Choroid plexus epithelial cell (primary cell): Measurements from ENCODE around the gene ENTREP3.
"Not testable (repeated sequence)": the region's sequence is repeated elsewhere in the genome, so short reads cannot be mapped to it uniquely, and the experiment has no call there.

Experiments used
- DNase-seq: peaks from one replicate; pipeline ENCODE4 v3.0.0-alpha.2; 2010; ENCODE audit warnings: low read depth
- H3K4me3 ChIP-seq: 2 replicates; pipeline ENCODE4 v1.5.1; 2011; ENCODE audit warnings: low read depth, mild to moderate bottlenecking, control low read depth, low read length, moderate library complexity
- CTCF ChIP-seq: conservative IDR thresholded peaks from 2 replicates; pipeline ENCODE4 v1.5.1; 2011; ENCODE audit warnings: low read depth, mild to moderate bottlenecking, control low read depth, inconsistent platforms, low read length, moderate library complexity

Gene ENTREP3

GRCh38 chr1:155218854-155219591, 36.3 kb downstream of the ENTREP3 start:
- peak overlapping the region; percentile 38 for H3K4me3 ChIP-seq
- peak; percentile 83 for DNase-seq
- TF ChIP-seq CTCF, result no peak

DNA sequence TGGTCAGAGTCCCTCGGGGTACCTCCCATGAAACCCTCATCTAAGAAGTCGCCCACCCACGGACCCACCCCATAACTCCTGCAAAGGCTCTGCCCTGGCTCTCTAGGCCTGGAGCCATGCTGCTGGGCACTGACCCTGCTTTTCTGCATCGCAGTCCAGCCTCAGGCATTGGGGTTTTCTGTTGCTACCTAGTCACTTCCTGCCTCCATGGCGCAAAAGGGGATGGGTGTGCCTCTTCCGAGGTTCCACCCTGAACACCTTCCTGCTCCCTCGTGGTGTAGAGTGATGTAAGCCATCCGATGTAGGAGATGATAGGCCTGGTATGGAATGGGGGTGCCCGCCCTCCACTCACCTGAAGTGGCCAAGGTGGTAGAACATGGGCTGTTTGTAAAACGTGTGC, 40.6 kb downstream of the ENTREP3 start:
- H3K4me3 ChIP-seq, DNase-seq: not testable (repeated sequence)

DNA sequence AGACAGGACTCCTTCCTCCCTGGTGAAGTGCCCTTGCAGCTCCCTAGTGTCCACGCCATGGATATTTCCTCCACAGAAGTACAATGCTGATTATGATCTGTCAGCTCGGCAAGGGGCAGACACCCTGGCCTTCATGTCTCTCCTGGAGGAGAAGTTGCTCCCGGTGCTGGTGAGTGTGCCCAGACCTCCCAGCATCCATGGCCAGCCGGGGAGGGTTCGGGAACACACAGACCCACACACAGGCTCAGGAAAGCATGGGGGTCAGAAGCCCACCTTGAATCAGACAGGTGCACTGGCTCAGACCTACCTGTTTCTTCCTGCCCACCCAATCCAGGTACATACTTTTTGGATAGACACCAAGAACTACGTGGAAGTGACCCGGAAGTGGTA, 43.2 kb downstream of the ENTREP3 start:
- not testable (repeated sequence) for H3K4me3 ChIP-seq, DNase-seq

- H3K4me3 ChIP-seq, result not testable (repeated sequence)
These were observed 43.8 kb downstream of the ENTREP3 start for GRCh38 chr1:155211381-155212050.

DNA sequence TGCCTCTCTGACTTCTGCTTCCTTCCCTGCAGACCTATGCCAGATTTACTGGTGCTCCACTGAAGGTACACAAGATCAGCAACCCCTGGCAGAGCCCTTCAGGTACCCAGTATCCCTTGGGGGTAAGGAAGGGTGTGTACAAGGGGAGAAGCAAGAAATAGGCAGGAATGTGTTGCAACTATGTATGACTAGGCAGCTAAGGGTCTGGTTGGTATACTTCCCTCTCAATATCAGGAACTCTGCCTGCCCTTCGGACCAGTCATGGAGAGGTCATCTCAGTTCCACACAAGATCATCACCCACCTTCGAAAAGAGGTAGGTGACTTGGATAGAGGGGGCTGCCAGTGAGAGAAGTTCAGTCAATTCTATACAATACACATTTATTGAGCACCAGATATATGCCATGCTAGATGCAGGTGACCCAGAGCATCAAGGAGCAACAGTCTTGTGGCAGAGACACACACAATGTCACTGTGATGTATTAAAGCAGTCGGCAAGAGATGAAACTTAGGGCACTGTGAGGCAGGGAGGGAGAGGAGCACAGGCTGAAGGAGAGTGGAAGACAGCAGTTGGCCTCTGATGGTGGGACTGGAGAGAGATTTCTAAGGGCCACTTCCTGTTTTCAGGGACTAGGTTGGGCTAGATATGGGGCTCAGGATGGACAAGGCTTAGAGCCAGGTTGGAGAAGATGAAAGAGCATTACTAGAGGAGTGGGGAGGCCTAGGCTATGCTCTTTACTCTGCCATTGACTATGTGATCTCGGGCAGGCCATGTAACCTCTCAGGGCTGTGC, 44.8 kb downstream of the ENTREP3 start:
- TF ChIP-seq CTCF, result no peak
- no peak for DNase-seq
- H3K4me3 ChIP-seq, result no peak overlapping the region

More at GRCh38 chr1:155211381-155212050, 43.8 kb downstream of the ENTREP3 start:
- not testable (repeated sequence) for DNase-seq

DNA sequence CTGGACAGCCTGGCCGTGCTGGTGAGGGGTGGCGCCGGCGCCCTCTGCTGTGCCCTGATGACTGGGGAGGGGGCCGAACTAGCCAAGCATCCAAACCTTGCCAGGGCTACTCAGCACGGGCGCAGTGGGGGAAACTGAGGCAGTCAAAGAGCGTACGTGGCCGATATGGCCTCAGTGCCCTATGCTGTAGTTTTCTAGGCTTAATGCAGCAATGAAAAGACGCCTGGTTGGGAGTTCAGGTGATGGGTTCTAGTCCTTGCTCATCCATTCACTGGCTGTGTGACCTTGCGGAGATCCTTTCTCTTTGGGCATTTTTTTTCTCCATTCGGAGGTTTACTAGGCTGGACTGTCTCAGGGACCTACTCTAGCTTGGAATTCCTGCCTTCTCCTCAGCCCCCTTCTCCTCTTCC, 46.0 kb downstream of the ENTREP3 start:
- peak overlapping the region; percentile 98 for H3K4me3 ChIP-seq
- TF ChIP-seq CTCF, result no peak
- no peak for DNase-seq

GRCh38 chr1:155208541-155209311, 46.6 kb downstream of the ENTREP3 start, which contains the start of gene MTX1:
Gene MTX1, plus strand, starts transcription at chr1:155208695. Its CDS starts 110 bp downstream, at chr1:155208805.
- peak within 1 kb of the TSS; percentile 98 for H3K4me3 ChIP-seq
- peak; percentile 89 for DNase-seq
- no peak for TF ChIP-seq CTCF

DNA sequence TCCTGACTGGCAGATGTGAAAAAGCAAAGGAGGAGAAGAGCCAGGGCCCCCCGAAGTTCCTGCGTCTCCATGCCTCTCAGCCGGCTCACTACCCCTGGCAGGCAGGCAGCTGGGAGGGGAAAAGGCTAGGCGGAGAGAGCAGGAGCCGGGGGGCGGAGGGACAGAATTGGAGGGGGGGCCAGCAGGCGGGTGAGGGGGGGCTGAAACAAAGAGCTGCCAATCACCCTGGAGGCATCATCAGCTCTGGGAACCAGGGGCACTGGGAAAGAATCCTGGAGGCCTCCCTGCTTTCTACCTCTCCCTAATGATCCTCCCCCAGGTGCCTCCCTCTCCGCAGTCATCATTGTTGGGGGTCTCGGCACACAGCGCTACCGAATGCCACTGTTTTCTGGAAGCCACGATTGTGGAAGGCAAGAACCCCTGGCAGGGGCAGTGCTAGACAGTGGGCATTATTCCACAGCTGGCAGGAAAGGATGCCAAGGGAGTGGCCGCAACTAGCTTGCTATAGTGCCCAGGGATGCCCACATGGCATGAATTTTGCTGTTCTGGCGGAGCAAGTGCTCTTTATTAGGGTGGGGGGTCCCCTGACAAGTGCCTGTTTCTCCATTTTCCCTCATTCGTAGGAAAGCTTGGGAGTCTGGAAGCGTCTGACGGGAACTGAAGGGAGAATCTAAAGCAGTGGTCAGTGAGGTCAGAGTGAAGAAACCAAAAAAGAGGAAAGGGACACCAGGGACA, 47.3 kb downstream of the ENTREP3 start, which contains the start of gene THBS3:
Gene THBS3, minus strand, starts transcription at position 92 of the 735 bp plus-strand sequence. Its CDS starts 21 bp downstream, at position 71.
- peak; percentile 32 for DNase-seq
- TF ChIP-seq CTCF, result no peak
- H3K4me3 ChIP-seq, result peak within 1 kb of the TSS; percentile 98
